Mesenchymal stem cell (in vitro differentiated cells and primary cell): Measurements from ENCODE around the gene STRBP.

Experiments
- DNase-seq: peaks from one replicate; pipeline ENCODE4 v3.0.0-alpha.2; 2013
- H2AFZ ChIP-seq: one replicate; pipeline ENCODE4 v1.6.1; 2013; ENCODE audit warnings: low read depth, mild to moderate bottlenecking, control low read depth, inconsistent platforms, low read length, moderate library complexity
- H2AK5ac ChIP-seq: 2 replicates; pipeline ENCODE4 v1.6.1; 2013; ENCODE audit warnings: low read length, moderate library complexity, mild to moderate bottlenecking, inconsistent platforms; ENCODE audit not compliant: severe bottlenecking
- H2BK120ac ChIP-seq: one replicate; pipeline ENCODE4 v1.6.1; 2013; ENCODE audit warnings: low read depth, mild to moderate bottlenecking, inconsistent platforms, low read length, moderate library complexity
- H2BK12ac ChIP-seq, 2 experiments: one replicate each; pipeline ENCODE4 v1.6.1; 2013; ENCODE audit warnings: inconsistent platforms in 2 of 2, low read length in 2 of 2, mild to moderate bottlenecking in 2 of 2, moderate library complexity in 2 of 2, control low read depth in 1 of 2
- H2BK15ac ChIP-seq: one replicate; pipeline ENCODE4 v1.6.1; 2013; ENCODE audit warnings: mild to moderate bottlenecking, low read depth, inconsistent platforms; ENCODE audit not compliant: poor library complexity, severe bottlenecking
- H2BK5ac ChIP-seq: 2 replicates; pipeline ENCODE4 v1.6.1; 2013; ENCODE audit warnings: low read depth, mild to moderate bottlenecking, low read length, control low read depth, inconsistent platforms; ENCODE audit not compliant: poor library complexity, severe bottlenecking
- H3K14ac ChIP-seq, 2 experiments: one replicate each; pipeline ENCODE4 v1.6.1; 2013; ENCODE audit warnings: inconsistent platforms in 2 of 2, low read length in 2 of 2, control low read depth in 1 of 2, mild to moderate bottlenecking in 1 of 2, moderate library complexity in 1 of 2
- H3K18ac ChIP-seq, 2 experiments: one replicate each; pipeline ENCODE4 v1.6.1; 2013; ENCODE audit warnings: inconsistent platforms in 2 of 2, low read length in 2 of 2, control low read depth in 1 of 2, low read depth in 1 of 2, mild to moderate bottlenecking in 1 of 2
- H3K23ac ChIP-seq, 2 experiments: one replicate each; pipeline ENCODE4 v1.6.1; 2013; ENCODE audit warnings: inconsistent platforms in 2 of 2, low read length in 2 of 2, mild to moderate bottlenecking in 2 of 2, moderate library complexity in 2 of 2, control low read depth in 1 of 2
- H3K27ac ChIP-seq: 2 replicates; pipeline ENCODE4 v1.5.1; 2013; ENCODE audit warnings: mild to moderate bottlenecking, moderate library complexity, low read length, control low read depth, inconsistent platforms; ENCODE audit not compliant: poor library complexity, severe bottlenecking
- H3K27me3 ChIP-seq, 2 experiments: 2 replicates each; pipeline versions ENCODE4 v1.6.1 to v1.7.0; 2013; ENCODE audit warnings: low read length in 2 of 2, mild to moderate bottlenecking in 2 of 2, moderate library complexity in 2 of 2, control low read depth in 1 of 2, inconsistent platforms in 1 of 2; ENCODE audit not compliant: control insufficient read depth in 1 of 2, insufficient read depth in 1 of 2
- H3K36me3 ChIP-seq, 2 experiments: 2 replicates each; pipeline versions ENCODE4 v1.6.1 to v1.7.0; 2013; ENCODE audit warnings: low read length in 2 of 2, control low read depth in 1 of 2, inconsistent platforms in 1 of 2, low read depth in 1 of 2, mild to moderate bottlenecking in 1 of 2; ENCODE audit not compliant: insufficient read depth in 2 of 2, control insufficient read depth in 1 of 2
- H3K4ac ChIP-seq, 2 experiments: one replicate each; pipeline ENCODE4 v1.6.1; 2013; ENCODE audit warnings: inconsistent platforms in 2 of 2, low read length in 2 of 2, mild to moderate bottlenecking in 2 of 2, moderate library complexity in 2 of 2, control low read depth in 1 of 2, low read depth in 1 of 2
- H3K4me1 ChIP-seq: 2 replicates; pipeline ENCODE4 v1.6.1; 2013; ENCODE audit warnings: low read depth, low read length, control low read depth; ENCODE audit not compliant: control insufficient read depth, insufficient read depth
- H3K4me2 ChIP-seq: 2 replicates; pipeline ENCODE4 v1.6.1; 2013; ENCODE audit warnings: low read length, mild to moderate bottlenecking, inconsistent platforms; ENCODE audit not compliant: poor library complexity, severe bottlenecking
- H3K4me3 ChIP-seq, 2 experiments: 2 replicates each; pipeline versions ENCODE4 v1.5.1 to v1.7.0; 2013; ENCODE audit warnings: low read length in 2 of 2, mild to moderate bottlenecking in 2 of 2, control low read depth in 1 of 2, low read depth in 1 of 2; ENCODE audit not compliant: insufficient read depth in 1 of 2
- H3K79me1 ChIP-seq: replicated peaks from 2 replicates; pipeline ENCODE4 v1.6.1; 2013; ENCODE audit warnings: mild to moderate bottlenecking, control low read depth, low read length, inconsistent platforms; ENCODE audit not compliant: poor library complexity, severe bottlenecking
- H3K9ac ChIP-seq: 2 replicates; pipeline ENCODE4 v1.7.0; 2013; ENCODE audit warnings: mild to moderate bottlenecking, low read length, moderate library complexity
- H3K9me3 ChIP-seq: 2 replicates; pipeline ENCODE4 v1.7.0; 2013; ENCODE audit warnings: mild to moderate bottlenecking, low read length; ENCODE audit not compliant: control insufficient read depth
- H4K8ac ChIP-seq: one replicate; pipeline ENCODE4 v1.6.1; 2013; ENCODE audit warnings: inconsistent platforms, mild to moderate bottlenecking, low read length, moderate library complexity
- H4K91ac ChIP-seq: one replicate; pipeline ENCODE4 v1.6.1; 2013; ENCODE audit warnings: mild to moderate bottlenecking, low read length, inconsistent platforms
- WGBS: methylation state at CpG from one replicate; pipeline ENCODE4 v1.1.7; 2013; ENCODE audit warnings: mixed read lengths; 5-methylcytosine and 5-hydroxymethylcytosine counted together

The STRBP gene

DNA sequence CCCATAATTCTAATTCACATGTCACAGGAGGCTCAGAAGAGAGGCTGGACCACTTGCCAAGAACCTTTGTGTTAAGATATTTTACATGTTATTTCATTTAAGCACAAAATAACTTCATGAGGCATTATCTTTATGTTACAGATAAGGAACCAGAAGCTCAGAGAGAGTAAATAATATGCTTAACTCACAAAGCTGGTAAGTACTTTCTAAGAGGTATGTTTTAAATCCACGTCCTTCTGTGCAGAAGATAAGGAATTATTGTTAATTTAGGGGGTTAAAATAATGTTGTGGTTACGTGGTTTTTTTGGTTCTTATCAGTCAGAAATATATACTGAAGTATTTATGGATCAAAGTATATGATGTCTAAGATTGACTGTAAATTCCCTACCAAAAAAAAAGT is 8.0 kb downstream of the STRBP start:
- no peak overlapping the region for H4K8ac ChIP-seq
- no peak overlapping the region for H2AFZ ChIP-seq
- no peak overlapping the region for H3K4ac ChIP-seq
- no peak overlapping the region for H2BK12ac ChIP-seq
- H3K27ac ChIP-seq: no peak overlapping the region
- no peak overlapping the region for H2BK120ac ChIP-seq
- H3K23ac ChIP-seq: no peak overlapping the region
- no peak overlapping the region for H3K18ac ChIP-seq
- H4K91ac ChIP-seq: no peak overlapping the region
- H3K9me3 ChIP-seq: no peaks in the 10 kb centered on the region
- H3K4me2 ChIP-seq: no peak overlapping the region
- H3K36me3 ChIP-seq: no peaks in the 10 kb centered on the region
- 51% methylated on average over 2 of the region's 2 CpGs for WGBS
- H2AK5ac ChIP-seq: no peak overlapping the region
- H3K14ac ChIP-seq: no peak overlapping the region
- peaks cover 11% of the 10 kb centered on the region for H3K79me1 ChIP-seq
- DNase-seq: no peak
- no peaks in the 10 kb centered on the region for H3K27me3 ChIP-seq
- H2BK15ac ChIP-seq: no peak overlapping the region
- no peak overlapping the region for H2BK5ac ChIP-seq
- no peaks in the 10 kb centered on the region for H3K4me1 ChIP-seq
- no peak overlapping the region for H3K4me3 ChIP-seq
- no peak overlapping the region for H3K9ac ChIP-seq

GRCh38 chr9:123257276-123257675 is 11.1 kb downstream of the STRBP start:
- 96% methylated on average over 3 of the region's 3 CpGs for WGBS
- H2BK120ac ChIP-seq: no peak overlapping the region
- H3K4ac ChIP-seq: no peak overlapping the region
- H4K91ac ChIP-seq: no peak overlapping the region
- no peak overlapping the region for H4K8ac ChIP-seq
- no peak overlapping the region for H3K27ac ChIP-seq
- H3K4me2 ChIP-seq: no peak overlapping the region
- no peak overlapping the region for H3K18ac ChIP-seq
- H3K27me3 ChIP-seq: no peaks in the 10 kb centered on the region
- H3K79me1 ChIP-seq: peaks cover 10% of the 10 kb centered on the region
- peaks cover 7% of the 10 kb centered on the region for H3K9me3 ChIP-seq
- no peak overlapping the region for H3K9ac ChIP-seq
- no peak overlapping the region for H3K4me3 ChIP-seq
- no peak for DNase-seq
- no peak overlapping the region for H2BK5ac ChIP-seq
- no peak overlapping the region for H2BK12ac ChIP-seq
- no peak overlapping the region for H3K23ac ChIP-seq
- H3K14ac ChIP-seq: no peak overlapping the region
- H2AK5ac ChIP-seq: no peak overlapping the region
- H2BK15ac ChIP-seq: no peak overlapping the region
- H3K36me3 ChIP-seq: no peaks in the 10 kb centered on the region
- H2AFZ ChIP-seq: no peak overlapping the region
- no peaks in the 10 kb centered on the region for H3K4me1 ChIP-seq

DNA sequence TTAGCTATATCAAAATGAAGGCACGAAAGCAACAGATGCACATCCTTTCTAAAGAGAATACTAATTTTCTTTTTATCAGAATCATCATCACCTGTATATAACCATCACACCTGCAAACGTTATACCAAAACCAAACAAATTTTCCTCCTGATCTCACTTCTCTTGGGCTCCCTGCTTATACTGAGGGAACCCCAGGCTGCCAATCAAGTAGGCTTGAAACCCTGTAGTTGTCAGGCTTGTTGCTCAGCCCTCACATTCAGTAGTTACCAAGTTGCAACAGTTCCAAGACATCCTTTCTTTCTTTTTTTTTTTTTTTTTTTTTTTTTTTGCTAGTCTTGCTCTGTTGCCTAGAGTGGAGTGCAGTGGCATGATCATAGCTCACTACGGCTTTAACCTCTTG is 12.7 kb downstream of the STRBP start:
- no peak overlapping the region for H3K23ac ChIP-seq
- no peak overlapping the region for H4K8ac ChIP-seq
- H2AK5ac ChIP-seq: no peak overlapping the region
- H2AFZ ChIP-seq: no peak overlapping the region
- no peak overlapping the region for H2BK15ac ChIP-seq
- H3K14ac ChIP-seq: no peak overlapping the region
- no peaks in the 10 kb centered on the region for H3K27me3 ChIP-seq
- H3K79me1 ChIP-seq: peaks cover 10% of the 10 kb centered on the region
- no peak overlapping the region for H4K91ac ChIP-seq
- H3K4me3 ChIP-seq: no peak overlapping the region
- no peak overlapping the region for H2BK120ac ChIP-seq
- peaks cover 7% of the 10 kb centered on the region for H3K9me3 ChIP-seq
- DNase-seq: no peak
- H2BK5ac ChIP-seq: no peak overlapping the region
- H3K18ac ChIP-seq: no peak overlapping the region
- H3K9ac ChIP-seq: no peak overlapping the region
- no peak overlapping the region for H3K4me2 ChIP-seq
- no peak overlapping the region for H3K27ac ChIP-seq
- H3K4me1 ChIP-seq: no peaks in the 10 kb centered on the region
- H3K4ac ChIP-seq: no peak overlapping the region
- 89% methylated on average over 2 of the region's 3 CpGs for WGBS
- no peak overlapping the region for H2BK12ac ChIP-seq
- H3K36me3 ChIP-seq: no peaks in the 10 kb centered on the region

DNA sequence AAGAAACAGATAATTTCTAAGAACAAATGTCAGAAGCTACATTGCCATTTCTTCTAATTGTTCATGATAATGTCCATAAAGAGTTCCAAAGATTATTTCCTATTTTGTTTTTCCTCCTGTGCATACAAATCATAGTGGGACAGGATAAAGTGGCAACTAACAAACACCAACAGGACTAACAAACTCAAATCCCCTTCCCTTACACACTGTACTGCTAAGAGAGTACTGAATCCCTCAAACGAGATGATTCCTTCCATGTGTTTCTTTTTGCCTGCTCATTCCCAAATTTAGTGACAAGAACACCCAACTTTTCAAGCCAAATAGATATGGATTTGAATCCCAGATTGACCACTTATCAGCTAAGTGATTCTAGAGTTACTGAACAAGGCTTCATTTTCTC is 15.2 kb downstream of the STRBP start:
- no peak overlapping the region for H2AK5ac ChIP-seq
- H3K4me1 ChIP-seq: no peaks in the 10 kb centered on the region
- H3K14ac ChIP-seq: no peak overlapping the region
- H2BK15ac ChIP-seq: no peak overlapping the region
- H2BK12ac ChIP-seq: no peak overlapping the region
- H3K4me2 ChIP-seq: no peak overlapping the region
- H2BK120ac ChIP-seq: no peak overlapping the region
- no peak for DNase-seq
- H3K36me3 ChIP-seq: no peaks in the 10 kb centered on the region
- H3K18ac ChIP-seq: no peak overlapping the region
- H2BK5ac ChIP-seq: no peak overlapping the region
- H3K23ac ChIP-seq: no peak overlapping the region
- H3K4me3 ChIP-seq: no peak overlapping the region
- H3K79me1 ChIP-seq: peaks cover 8% of the 10 kb centered on the region
- 91% methylated on average over 1 of the region's 1 CpG for WGBS
- H3K27ac ChIP-seq: no peak overlapping the region
- no peak overlapping the region for H3K4ac ChIP-seq
- no peak overlapping the region for H2AFZ ChIP-seq
- no peaks in the 10 kb centered on the region for H3K27me3 ChIP-seq
- no peak overlapping the region for H4K91ac ChIP-seq
- H3K9ac ChIP-seq: no peak overlapping the region
- peaks cover 7% of the 10 kb centered on the region for H3K9me3 ChIP-seq
- no peak overlapping the region for H4K8ac ChIP-seq
